DND-41 (cell line): ENCODE results near the gene SETX.

Experiments used
- ATAC-seq: fragments of 200-7000 bp; cut with Tn5 transposase; 3 replicates; pipeline ENCODE4 v1.9.1; 2021; ENCODE audit warnings: low read depth; ENCODE audit not compliant: insufficient read depth
- DNase-seq: peaks from one replicate; pipeline ENCODE4 v3.0.0-alpha.2; 2020
- H2AFZ ChIP-seq: 2 replicates; pipeline ENCODE4 v1.6.0; 2012; ENCODE audit warnings: low read depth, low read length
- H3K27ac ChIP-seq: 2 replicates; pipeline ENCODE4 v1.5.1; 2012; ENCODE audit warnings: low read length, inconsistent platforms
- H3K27me3 ChIP-seq: fragments of 200-600 bp; sonication (generic); 2 replicates; pipeline ENCODE4 v1.6.0; 2012; ENCODE audit warnings: low read length, mild to moderate bottlenecking, inconsistent platforms; ENCODE audit not compliant: insufficient read depth, poor library complexity
- H3K36me3 ChIP-seq: 2 replicates; pipeline ENCODE4 v1.5.1; 2012; ENCODE audit warnings: low read length, inconsistent platforms; ENCODE audit not compliant: insufficient read depth
- H3K4me1 ChIP-seq: 2 replicates; pipeline ENCODE4 v1.5.1; 2012; ENCODE audit warnings: mild to moderate bottlenecking, low read length; ENCODE audit not compliant: insufficient read depth
- H3K4me2 ChIP-seq: 2 replicates; pipeline ENCODE4 v1.6.0; 2012; ENCODE audit warnings: mild to moderate bottlenecking, moderate library complexity, low read length, inconsistent platforms; ENCODE audit not compliant: insufficient read depth
- H3K4me3 ChIP-seq, 2 experiments: fragments of 200-600 bp in 1 of 2; shearing (Covaris generic) in 1 of 2; 2 replicates each; pipeline ENCODE4 v1.5.1; 2012 to 2016; ENCODE audit warnings: inconsistent platforms in 2 of 2, low read length in 2 of 2, mild to moderate bottlenecking in 2 of 2, low read depth in 1 of 2, moderate library complexity in 1 of 2
- H3K79me2 ChIP-seq: 2 replicates; pipeline ENCODE4 v1.6.0; 2012; ENCODE audit warnings: low read length, inconsistent platforms; ENCODE audit not compliant: insufficient read depth
- H3K9ac ChIP-seq: 2 replicates; pipeline ENCODE4 v1.6.0; 2012; ENCODE audit warnings: low read depth, mild to moderate bottlenecking, inconsistent platforms, low read length, moderate library complexity
- H3K9me3 ChIP-seq: 2 replicates; pipeline ENCODE4 v1.5.1; 2012; ENCODE audit warnings: low read length, moderate library complexity, mild to moderate bottlenecking, inconsistent platforms; ENCODE audit not compliant: insufficient read depth, severe bottlenecking
- H4K20me1 ChIP-seq: 2 replicates; pipeline ENCODE4 v1.6.0; 2012; ENCODE audit warnings: low read length; ENCODE audit not compliant: insufficient read depth
- EZH2 ChIP-seq: IDR thresholded peaks from 3 replicates; pipeline ENCODE4 v1.6.1; 2012; ENCODE audit warnings: borderline replicate concordance, low read depth, mild to moderate bottlenecking, moderate library complexity, low read length, inconsistent platforms; ENCODE audit not compliant: severe bottlenecking
- TF ChIP-seq, protein P1 (sequence below): IDR thresholded peaks from 2 replicates; pipeline ENCODE4 v1.5.1; 2012; ENCODE audit warnings: borderline replicate concordance, low read length, moderate library complexity, mild to moderate bottlenecking; ENCODE audit not compliant: poor library complexity, severe bottlenecking; ENCODE audit errors: extremely low read depth

SETX gene

DNA sequence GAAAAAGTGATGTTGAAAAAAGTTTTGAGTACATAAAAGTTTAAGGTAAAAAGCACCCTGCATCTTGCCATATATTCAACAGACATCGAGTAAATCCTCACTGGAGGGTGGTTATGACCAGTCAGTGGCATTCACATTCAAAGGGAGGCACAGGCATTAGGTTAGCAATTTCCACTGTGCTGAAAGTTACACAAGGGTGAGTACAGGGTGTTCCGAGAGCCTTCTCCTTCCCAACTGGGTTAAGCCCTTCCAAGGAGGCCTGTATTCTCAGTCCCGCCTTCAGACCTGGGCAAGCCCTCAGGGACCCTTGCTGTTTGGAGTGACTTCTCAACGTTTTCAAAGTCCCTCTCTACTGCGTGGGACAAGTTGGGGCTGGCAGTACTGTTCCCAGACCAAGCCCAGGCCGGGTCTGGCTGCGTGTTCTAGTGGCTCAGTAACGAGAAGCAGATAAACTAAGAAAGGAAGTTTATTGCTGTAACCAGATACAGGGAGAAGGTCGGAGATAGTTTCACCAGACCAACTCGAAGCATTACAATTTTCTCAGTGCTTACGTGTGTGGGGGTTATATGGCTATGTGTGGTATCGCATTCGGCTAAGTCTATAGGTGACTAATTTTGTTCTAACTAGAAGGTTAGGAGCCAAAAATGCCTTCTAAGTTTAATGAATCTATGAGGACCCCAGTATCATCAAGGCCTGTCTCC lies 13.0 kb upstream of the SETX start:
- H3K27ac ChIP-seq = no peak overlapping the region
- no peaks in the 10 kb centered on the region for H3K79me2 ChIP-seq
- no peaks in the 10 kb centered on the region for H3K9me3 ChIP-seq
- TF ChIP-seq, protein P1, sequence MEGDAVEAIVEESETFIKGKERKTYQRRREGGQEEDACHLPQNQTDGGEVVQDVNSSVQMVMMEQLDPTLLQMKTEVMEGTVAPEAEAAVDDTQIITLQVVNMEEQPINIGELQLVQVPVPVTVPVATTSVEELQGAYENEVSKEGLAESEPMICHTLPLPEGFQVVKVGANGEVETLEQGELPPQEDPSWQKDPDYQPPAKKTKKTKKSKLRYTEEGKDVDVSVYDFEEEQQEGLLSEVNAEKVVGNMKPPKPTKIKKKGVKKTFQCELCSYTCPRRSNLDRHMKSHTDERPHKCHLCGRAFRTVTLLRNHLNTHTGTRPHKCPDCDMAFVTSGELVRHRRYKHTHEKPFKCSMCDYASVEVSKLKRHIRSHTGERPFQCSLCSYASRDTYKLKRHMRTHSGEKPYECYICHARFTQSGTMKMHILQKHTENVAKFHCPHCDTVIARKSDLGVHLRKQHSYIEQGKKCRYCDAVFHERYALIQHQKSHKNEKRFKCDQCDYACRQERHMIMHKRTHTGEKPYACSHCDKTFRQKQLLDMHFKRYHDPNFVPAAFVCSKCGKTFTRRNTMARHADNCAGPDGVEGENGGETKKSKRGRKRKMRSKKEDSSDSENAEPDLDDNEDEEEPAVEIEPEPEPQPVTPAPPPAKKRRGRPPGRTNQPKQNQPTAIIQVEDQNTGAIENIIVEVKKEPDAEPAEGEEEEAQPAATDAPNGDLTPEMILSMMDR = no peak
- TF ChIP-seq EZH2 = no peak
- H4K20me1 ChIP-seq = no peaks in the 10 kb centered on the region
- H3K4me2 ChIP-seq = no peak overlapping the region
- H3K4me1 ChIP-seq = no peaks in the 10 kb centered on the region
- H2AFZ ChIP-seq = no peak overlapping the region
- DNase-seq = no peak
- H3K27me3 ChIP-seq = no peaks in the 10 kb centered on the region
- ATAC-seq = no peak
- H3K36me3 ChIP-seq = no peaks in the 10 kb centered on the region
- H3K9ac ChIP-seq = no peak overlapping the region
- no peak overlapping the region for H3K4me3 ChIP-seq

DNA sequence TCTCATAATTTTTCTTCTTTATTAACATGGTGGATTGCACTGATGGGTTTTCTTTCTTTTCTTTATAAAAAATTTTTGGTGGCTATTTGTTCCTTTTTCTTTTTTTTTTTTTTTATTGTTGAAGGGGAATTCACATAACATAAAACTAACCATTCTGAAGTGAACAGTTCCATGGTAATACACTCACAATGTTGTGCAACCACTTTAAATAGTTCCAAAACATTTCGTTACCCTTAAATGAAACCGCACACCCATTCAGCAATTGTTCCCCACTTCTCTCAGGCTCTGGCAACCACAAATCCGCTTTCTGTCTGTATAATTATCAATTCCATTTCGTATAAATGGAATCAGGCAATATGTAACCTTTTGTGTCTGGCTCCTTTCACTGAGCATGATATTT lies 11.7 kb upstream of the SETX start:
- no peak overlapping the region for H3K4me3 ChIP-seq
- H3K9me3 ChIP-seq = no peaks in the 10 kb centered on the region
- ATAC-seq (no peak), DNase-seq (no peak)
- H3K27ac ChIP-seq = no peak overlapping the region
- H3K9ac ChIP-seq = no peak overlapping the region
- TF ChIP-seq, protein P1 = no peak
- no peak for TF ChIP-seq EZH2
- no peak overlapping the region for H2AFZ ChIP-seq
- H3K36me3 ChIP-seq = no peaks in the 10 kb centered on the region
- H3K79me2 ChIP-seq = no peaks in the 10 kb centered on the region
- no peaks in the 10 kb centered on the region for H3K4me1 ChIP-seq
- H3K27me3 ChIP-seq = no peaks in the 10 kb centered on the region
- no peaks in the 10 kb centered on the region for H4K20me1 ChIP-seq
- H3K4me2 ChIP-seq = no peak overlapping the region

DNA sequence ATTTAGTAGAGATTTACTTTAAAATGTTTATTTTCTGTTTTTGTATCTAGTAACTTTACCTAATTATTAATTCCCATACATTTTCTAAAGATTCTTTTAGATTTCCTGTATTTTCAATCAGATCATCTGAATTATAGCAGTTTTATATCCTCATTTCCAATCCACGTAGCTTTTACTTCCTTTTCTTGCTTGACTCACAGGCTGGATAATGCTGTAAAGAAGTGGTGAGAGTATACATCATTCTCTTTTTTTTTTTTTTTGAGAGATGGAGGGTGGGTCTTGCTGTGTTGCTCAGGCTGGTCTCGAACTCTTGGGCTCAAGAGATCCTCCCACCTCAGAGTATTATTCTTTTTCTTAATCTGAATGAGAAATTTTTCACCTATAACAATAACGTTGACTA lies 11.2 kb upstream of the SETX start:
- no peak overlapping the region for H2AFZ ChIP-seq
- no peak overlapping the region for H3K9ac ChIP-seq
- H3K4me1 ChIP-seq = no peaks in the 10 kb centered on the region
- DNase-seq (no peak), ATAC-seq (no peak)
- TF ChIP-seq, protein P1 = no peak
- no peak for TF ChIP-seq EZH2
- no peaks in the 10 kb centered on the region for H3K9me3 ChIP-seq
- H3K4me3 ChIP-seq = no peak overlapping the region
- no peaks in the 10 kb centered on the region for H3K27me3 ChIP-seq
- H3K36me3 ChIP-seq = no peaks in the 10 kb centered on the region
- no peak overlapping the region for H3K27ac ChIP-seq
- no peak overlapping the region for H3K4me2 ChIP-seq
- no peaks in the 10 kb centered on the region for H4K20me1 ChIP-seq
- H3K79me2 ChIP-seq = no peaks in the 10 kb centered on the region

DNA sequence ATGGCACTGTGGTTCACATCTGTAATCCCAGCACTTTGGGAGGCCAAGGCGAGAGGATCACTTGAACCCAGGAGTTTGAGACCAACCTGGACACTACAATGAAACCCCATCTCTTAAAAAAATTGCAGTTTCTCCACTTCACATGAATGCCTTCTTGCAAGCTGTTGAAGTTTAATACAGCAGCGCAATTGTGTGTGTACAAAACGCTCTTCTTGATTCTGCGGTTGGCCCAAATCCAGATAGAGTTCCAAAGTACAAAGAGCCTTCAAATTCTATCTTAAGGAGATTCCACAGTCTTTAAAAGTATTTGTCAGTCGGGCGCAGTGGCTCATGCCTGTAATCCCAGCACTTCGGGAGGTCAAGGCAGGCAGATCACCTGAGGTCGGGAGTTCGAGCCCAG lies 9.3 kb upstream of the SETX start:
- Histone ChIP-seq H3K27ac (no peak overlapping the region), H2AFZ (no peak overlapping the region), H3K79me2 (no peaks in the 10 kb centered on the region), H4K20me1 (no peaks in the 10 kb centered on the region), H3K4me3 (no peak overlapping the region), H3K36me3 (no peaks in the 10 kb centered on the region), H3K27me3 (no peaks in the 10 kb centered on the region), H3K9me3 (no peaks in the 10 kb centered on the region), H3K4me1 (no peaks in the 10 kb centered on the region), H3K4me2 (no peak overlapping the region), H3K9ac (no peak overlapping the region)
- ATAC-seq (no peak), DNase-seq (no peak)
- TF ChIP-seq, protein P1 = no peak
- no peak for TF ChIP-seq EZH2
